GM12864 (cell line): Measurements from ENCODE around the gene SCRN3.
"Not testable (repeated sequence)": the region's sequence is repeated elsewhere in the genome, so short reads cannot be mapped to it uniquely, and the experiment has no call there.

Source experiments
- DNase-seq: peaks from one replicate; pipeline ENCODE4 v3.0.0-alpha.2; 2011; ENCODE audit warnings: low read depth
- H3K4me3 ChIP-seq: 2 replicates; pipeline ENCODE4 v1.5.1; 2011; ENCODE audit warnings: mild to moderate bottlenecking, low read depth, low read length, control low read depth
- TF ChIP-seq, protein P1 (sequence below): IDR thresholded peaks from 2 replicates; pipeline ENCODE4 v1.5.1; 2011; ENCODE audit warnings: low read depth, mild to moderate bottlenecking, moderate library complexity, low read length, control low read depth, inconsistent platforms; ENCODE audit errors: missing control alignments

The SCRN3 gene

DNA sequence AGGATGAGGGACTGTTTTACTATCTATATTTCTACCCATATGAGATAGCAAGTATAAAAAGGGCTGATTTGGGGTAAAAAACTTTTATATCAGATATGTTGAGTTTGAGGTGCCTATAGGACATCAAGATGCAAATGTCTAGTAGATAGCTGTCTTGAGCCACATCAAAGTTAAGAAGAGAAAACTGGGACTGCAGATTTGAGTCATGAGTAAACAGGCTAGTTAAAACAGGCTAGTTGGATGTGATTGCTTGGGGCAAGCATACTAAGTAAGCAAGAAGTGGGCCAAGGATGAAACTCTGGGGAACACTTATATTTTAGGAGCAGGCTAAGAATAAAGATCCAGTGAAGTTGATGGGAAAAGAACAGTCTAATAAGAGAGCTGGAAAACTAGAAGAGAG, 2.8 kb upstream of the SCRN3 start:
- TF ChIP-seq, protein P1, sequence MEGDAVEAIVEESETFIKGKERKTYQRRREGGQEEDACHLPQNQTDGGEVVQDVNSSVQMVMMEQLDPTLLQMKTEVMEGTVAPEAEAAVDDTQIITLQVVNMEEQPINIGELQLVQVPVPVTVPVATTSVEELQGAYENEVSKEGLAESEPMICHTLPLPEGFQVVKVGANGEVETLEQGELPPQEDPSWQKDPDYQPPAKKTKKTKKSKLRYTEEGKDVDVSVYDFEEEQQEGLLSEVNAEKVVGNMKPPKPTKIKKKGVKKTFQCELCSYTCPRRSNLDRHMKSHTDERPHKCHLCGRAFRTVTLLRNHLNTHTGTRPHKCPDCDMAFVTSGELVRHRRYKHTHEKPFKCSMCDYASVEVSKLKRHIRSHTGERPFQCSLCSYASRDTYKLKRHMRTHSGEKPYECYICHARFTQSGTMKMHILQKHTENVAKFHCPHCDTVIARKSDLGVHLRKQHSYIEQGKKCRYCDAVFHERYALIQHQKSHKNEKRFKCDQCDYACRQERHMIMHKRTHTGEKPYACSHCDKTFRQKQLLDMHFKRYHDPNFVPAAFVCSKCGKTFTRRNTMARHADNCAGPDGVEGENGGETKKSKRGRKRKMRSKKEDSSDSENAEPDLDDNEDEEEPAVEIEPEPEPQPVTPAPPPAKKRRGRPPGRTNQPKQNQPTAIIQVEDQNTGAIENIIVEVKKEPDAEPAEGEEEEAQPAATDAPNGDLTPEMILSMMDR, result no peak
- no peak overlapping the region for H3K4me3 ChIP-seq
- DNase-seq, result no peak

DNA sequence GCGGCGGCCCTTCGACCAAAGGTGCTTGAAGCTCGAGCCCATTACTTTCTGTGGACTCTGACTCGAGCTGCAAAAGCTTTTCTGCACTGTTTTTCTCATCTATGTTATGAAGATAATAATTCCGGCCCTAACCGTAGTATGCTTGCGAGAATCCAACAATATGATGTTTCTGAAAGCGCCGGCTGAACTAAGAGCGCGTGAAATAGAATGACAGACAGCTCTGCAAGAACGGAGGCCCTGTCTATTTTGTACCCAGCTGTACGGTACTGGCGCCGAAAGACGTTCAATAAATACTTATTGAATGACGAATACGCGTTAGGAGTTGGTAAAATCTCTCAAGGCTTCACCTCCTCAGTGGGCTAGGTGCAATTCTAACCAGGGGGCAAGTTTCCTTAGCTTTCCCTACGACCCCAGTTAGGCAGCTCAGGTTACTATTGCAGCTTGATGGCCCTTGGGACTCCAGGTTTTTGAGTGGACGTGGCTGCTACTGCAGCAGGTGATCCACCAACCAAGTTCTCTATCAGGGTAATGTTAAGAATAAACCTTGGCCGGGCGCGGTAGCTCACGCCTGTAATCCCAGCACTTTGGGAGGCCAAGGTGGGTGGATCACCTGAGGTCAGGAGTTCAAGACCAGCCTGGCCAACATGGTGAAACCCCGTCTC, 570 bp downstream of the SCRN3 start:
- TF ChIP-seq, protein P1, result no peak
- DNase-seq, result no peak
- peak overlapping the region; percentile 95 for H3K4me3 ChIP-seq

DNA sequence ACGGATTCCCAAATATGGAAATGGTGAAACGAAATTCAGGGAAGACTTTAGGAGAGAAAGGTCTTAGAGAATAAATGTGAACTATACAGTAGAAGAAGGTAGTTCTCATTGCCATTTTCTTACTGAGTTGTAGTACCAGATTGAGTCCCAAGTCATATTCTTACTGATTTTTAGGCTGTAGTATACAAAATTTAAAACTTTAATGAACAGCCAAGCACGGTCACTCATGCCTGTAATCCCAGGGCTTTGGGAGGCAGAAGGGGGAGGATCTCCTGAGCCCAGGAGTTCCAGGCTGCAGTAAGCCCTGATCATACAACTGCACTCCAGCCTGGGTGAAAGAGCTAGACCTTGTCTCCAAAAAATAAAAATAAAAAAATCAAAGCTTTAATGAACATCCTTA, 2.2 kb downstream of the SCRN3 start:
- DNase-seq, result no peak

DNA sequence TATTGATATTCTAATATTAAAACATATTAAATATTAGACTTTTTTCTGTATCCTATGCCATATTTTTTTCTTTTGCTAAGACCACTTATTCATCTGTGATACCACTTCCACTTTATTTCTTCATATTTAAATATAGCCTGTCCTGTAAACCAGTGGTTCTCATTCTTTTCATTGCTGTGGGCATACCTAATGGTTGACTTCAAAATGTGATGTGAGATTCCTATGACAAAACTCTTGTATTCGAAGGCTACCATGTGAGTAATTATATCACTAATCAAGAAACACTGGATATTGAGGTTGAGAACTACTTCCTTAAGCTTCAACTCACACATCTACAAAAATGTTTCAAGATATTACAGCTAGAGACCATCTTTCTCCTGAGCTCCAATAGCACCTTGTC, 3.6 kb downstream of the SCRN3 start:
- DNase-seq, result no peak
- TF ChIP-seq, protein P1, result no peak
- no peak overlapping the region for H3K4me3 ChIP-seq

More for the DNA sequence above, 2.2 kb downstream of the SCRN3 start:
- H3K4me3 ChIP-seq, result no peak overlapping the region
- TF ChIP-seq, protein P1, result no peak

DNA sequence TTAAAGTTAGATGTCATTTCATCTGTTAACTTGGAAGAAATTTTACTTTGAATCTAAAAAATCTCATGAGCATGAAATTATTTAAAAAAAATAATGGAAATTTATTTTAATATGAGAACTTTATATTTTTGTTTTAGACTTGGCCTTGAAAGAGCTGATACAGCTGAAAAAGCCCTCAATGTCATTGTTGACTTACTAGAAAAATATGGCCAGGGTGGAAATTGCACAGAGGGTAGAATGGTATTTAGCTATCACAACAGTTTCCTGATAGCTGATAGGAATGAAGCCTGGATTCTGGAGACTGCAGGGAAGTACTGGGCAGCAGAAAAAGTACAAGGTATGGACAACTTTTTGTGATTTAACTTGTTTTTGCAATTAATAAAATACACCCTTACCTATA, 5.3 kb downstream of the SCRN3 start:
- TF ChIP-seq, protein P1, result no peak
- DNase-seq, result no peak
- H3K4me3 ChIP-seq, result no peak overlapping the region

DNA sequence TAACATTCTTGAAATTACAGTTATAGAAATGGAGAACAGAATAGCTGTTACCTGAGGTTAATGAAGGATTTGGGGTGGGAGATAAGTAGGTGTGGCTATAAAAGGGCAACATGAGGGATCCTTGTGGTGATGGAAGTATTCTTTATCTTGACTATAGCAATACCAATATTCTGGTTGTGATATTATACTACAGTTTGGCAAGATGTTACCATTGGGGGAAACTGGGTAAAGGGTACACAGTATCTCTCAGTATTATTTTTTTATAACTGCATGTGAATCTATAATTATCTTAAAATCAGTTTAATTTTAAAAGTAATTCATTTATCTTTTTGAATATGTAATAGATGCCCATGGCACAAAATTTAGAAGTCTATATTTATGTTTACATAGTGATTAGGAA, 8.1 kb downstream of the SCRN3 start:
- no peak overlapping the region for H3K4me3 ChIP-seq
- DNase-seq, result no peak
- TF ChIP-seq, protein P1, result no peak

DNA sequence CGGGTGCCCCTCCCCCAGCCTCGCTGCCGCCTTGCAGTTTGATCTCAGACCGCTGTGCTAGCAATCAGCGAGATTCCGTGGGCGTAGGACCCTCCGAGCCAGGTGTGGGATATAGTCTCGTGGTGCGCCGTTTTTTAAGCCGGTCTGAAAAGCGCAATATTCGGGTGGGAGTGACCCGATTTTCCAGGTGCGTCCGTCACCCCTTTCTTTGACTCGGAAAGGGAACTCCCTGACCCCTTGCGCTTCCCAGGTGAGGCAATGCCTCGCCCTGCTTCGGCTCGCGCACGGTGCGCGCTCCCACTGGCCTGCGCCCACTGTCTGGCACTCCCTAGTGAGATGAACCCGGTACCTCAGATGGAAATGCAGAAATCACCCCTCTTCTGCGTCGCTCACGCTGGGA, 14.5 kb downstream of the SCRN3 start:
- DNase-seq, H3K4me3 ChIP-seq: not testable (repeated sequence)
